Measurements from ENCODE around the gene CPD.

DNA sequence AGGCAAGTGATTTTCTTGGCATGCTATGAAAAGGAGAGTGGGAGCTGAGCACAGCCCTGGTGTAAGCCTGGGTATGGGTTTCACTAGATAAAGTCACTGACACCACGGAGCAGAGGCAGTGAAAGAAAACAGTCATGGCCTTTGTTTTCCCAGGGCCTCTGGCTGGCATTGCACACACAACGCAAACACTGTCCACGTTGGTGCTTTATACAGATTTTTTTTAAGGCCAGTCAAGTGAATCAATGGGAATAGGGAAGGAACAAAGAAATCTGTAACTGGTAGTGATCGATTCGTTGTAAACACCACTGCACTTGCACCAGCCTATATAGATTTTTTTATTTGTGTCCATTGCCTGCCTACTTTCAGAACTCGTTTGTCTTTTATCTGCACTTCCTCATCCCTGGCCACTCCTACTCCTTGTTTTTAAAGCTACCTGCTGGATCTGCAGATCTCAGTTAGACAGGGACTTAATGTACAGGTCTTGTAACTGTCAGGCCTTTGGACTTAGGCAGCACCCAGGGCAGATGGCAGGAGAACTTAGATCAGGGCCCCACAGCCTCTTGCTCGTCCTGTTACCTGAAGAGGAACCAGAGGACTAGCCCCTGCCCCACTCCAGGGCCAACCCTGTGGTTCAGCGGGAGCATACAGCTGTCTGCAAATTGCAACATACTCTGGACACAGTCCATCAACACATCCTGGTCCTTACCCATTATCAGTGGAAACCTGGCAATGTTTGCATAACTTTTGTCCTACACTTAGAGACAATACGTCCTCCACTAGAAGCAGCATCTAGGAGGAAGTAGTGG is 34.2 kb upstream of the CPD start:
- TF ChIP-seq, protein P1, sequence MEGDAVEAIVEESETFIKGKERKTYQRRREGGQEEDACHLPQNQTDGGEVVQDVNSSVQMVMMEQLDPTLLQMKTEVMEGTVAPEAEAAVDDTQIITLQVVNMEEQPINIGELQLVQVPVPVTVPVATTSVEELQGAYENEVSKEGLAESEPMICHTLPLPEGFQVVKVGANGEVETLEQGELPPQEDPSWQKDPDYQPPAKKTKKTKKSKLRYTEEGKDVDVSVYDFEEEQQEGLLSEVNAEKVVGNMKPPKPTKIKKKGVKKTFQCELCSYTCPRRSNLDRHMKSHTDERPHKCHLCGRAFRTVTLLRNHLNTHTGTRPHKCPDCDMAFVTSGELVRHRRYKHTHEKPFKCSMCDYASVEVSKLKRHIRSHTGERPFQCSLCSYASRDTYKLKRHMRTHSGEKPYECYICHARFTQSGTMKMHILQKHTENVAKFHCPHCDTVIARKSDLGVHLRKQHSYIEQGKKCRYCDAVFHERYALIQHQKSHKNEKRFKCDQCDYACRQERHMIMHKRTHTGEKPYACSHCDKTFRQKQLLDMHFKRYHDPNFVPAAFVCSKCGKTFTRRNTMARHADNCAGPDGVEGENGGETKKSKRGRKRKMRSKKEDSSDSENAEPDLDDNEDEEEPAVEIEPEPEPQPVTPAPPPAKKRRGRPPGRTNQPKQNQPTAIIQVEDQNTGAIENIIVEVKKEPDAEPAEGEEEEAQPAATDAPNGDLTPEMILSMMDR (IDR thresholded peaks at IDR 0.05; ENCODE audit: insufficient read depth, low read length, poor library complexity, severe bottlenecking) = no peak
- no peak for TF ChIP-seq EZH2phosphoT487 (conservative IDR thresholded peaks at IDR 0.05; ENCODE audit: low read length)
